ENCODE results near the gene MMP28.
A peak's percentile ranks its signal among the peaks of the same experiment; 100 is the strongest.

Gene MMP28

DNA sequence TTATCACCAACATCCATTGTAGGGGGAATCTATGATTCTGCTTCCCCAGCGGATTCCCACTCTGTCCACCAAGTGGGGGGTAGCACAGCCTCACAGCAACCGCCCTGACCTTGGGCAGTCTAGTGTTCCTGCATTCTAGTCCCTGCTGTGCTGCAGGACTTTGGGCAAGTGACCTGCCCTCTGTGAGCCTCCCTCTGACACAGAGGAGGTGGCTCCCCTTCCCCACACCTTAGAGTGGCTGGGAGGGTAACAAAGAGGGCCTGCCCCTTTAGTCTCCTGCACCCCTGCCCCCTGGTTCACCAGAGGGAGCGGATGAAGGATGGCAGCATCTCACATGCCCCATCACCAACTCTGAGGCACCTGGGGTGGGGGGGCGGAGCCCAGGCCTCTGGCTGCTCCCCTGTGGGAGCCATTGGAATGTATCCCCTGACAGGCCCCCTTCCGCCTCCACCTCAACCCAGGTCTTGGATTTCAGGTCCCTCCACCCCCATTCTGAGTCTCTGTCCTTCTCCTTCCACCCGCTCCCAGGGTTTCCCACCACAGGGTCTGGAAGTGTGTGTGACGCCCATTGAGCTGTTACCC, 52.5 kb downstream of the MMP28 start:
- no peak for DNase-seq

DNA sequence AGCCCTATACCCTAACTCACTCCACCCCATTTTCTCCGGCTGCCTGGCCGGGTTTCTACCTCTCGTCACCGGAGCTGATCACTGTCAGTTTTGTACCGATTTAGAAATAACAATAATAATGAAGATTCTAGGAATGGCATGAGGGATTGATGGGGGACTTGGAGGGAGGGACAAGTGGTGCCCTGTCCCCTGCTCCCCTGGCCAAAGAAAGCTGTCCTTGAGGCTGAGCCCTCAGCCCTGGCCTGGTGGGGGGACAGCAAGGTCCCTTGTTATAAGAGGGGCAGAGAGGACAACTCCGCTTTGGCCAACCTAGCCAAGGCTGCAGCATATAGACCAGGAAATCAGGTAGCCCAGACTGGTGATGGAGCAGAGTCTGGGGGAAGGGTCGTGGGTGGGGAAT, 52.9 kb downstream of the MMP28 start:
- DNase-seq, result no peak

- peak in 1 of 4 experiments; percentile 17 for DNase-seq
Observed at GRCh38 chr17:35740997-35741931, 54.2 kb downstream of the MMP28 start.

DNA sequence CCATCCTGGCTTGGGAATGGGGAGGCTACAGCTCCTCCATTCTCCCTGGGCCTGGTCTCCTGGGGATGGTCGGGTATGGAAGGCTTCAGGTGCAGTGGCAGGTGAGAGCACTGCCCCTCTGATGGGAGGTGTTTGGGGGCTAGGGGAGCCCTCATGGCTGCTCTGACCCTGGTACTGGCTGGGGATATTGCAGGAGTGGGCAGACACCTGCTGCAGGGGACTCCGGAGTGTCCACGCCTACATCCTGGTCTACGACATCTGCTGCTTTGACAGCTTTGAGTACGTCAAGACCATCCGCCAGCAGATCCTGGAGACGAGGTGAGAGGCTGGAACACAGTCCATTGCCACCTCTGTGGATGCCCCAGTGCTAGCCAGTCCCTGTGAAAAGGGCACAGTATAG, 55.2 kb downstream of the MMP28 start:
- no peak for DNase-seq

DNA sequence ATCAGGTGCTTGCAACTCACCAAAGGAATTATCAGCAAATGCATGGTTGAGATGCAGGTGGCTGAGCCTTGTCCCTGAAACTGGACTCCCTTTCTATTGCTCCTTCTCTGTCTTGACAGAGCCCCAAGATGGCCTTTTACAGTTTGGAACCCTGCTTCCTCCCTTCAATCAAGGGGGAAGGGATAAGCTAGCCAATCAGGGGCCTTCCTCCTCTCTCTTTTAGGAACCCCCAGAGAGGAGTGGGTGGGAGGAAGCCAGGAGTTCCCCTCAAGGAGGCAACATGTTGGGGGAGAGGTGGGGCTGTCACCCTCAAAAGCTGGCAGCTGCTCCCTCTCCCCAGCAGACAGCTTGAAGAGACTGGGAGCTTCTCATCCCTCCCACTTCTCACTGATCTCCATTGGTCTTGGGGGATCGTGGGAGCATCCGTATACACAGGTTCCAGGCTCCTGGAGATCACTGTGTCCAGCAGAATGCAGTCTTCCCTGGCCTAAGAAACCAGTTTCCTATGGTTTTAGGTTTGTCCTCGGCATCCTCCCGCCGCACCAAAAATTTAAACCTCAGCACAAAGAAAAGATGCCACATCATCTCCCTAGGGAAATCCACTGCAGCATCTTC, 56.8 kb downstream of the MMP28 start:
- no peak for DNase-seq

DNA sequence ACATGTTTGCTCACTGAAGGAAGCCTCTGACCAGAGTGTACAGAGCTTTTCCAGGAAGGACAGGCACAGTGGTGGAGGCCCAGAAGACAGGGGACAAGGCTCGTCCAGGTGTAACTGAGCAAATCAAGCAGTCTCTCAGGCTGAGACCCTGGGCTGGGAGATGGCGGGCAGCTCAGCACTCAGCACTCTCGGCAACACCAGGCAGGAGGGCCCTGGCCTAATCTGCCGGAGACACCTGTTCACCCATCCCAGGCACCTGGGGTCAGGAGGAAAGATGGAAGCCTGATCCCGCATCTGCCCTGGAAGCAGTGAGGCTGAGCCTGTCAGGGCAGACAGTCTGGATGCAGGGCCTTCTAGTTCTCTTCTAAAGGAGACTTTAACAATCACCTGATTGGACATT, 59.2 kb downstream of the MMP28 start:
- DNase-seq, result no peak

DNA sequence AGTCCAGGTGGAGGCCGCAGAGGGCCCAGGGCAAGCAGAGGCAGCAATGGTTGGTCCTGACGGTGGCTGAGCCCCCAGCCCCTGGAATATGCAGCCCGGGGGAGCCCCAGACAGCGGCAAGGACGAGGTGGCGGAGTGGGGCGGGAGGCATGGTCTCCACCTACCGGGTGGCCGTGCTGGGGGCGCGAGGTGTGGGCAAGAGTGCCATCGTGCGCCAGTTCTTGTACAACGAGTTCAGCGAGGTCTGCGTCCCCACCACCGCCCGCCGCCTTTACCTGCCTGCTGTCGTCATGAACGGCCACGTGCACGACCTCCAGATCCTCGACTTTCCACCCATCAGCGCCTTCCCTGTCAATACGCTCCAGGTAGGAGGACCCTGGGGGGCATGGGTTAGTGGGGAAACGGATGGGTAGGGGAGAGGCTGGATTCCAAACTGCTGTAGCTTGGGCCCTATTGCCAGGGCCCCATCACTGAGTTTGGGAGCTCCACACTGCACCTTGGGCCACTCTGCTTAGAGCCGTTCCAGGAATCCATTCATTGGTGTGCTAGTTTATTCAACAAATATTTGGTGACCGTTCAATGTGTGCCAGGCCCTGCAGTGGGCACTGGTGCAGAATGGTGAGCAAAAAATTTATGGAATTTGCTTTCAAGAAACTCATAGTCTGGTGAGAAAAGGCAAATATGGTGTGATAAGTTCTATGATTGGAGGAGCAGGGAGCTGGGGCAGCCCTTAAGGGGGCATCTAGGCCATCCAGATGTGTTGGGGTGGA, 60.2 kb downstream of the MMP28 start:
- no peak for DNase-seq

- DNase-seq, result no peak
Observed at GRCh38 chr17:35734396-35734795, 61.0 kb downstream of the MMP28 start.

DNA sequence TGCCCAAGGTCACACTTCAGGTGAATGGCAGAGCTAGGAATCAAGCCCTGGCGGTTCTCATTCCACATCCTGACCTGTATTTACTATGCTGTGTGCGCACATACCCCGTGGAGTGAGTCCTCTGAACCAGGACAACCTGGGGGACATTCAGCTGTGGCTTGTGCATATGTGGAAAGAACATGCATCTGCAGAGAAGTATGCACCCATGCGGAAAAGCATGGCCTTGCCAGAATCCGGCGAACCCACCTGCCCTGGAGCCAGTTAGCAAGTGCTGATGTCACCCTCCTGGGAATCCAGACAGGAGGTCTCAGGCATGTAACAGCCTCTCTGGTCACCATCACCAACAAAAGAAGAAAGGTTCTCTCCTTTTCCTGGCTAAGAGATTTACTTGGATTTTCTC, 62.1 kb downstream of the MMP28 start:
- DNase-seq, result no peak

GRCh38 chr17:35732806-35733136, 62.7 kb downstream of the MMP28 start:
- no peak for DNase-seq

DNA sequence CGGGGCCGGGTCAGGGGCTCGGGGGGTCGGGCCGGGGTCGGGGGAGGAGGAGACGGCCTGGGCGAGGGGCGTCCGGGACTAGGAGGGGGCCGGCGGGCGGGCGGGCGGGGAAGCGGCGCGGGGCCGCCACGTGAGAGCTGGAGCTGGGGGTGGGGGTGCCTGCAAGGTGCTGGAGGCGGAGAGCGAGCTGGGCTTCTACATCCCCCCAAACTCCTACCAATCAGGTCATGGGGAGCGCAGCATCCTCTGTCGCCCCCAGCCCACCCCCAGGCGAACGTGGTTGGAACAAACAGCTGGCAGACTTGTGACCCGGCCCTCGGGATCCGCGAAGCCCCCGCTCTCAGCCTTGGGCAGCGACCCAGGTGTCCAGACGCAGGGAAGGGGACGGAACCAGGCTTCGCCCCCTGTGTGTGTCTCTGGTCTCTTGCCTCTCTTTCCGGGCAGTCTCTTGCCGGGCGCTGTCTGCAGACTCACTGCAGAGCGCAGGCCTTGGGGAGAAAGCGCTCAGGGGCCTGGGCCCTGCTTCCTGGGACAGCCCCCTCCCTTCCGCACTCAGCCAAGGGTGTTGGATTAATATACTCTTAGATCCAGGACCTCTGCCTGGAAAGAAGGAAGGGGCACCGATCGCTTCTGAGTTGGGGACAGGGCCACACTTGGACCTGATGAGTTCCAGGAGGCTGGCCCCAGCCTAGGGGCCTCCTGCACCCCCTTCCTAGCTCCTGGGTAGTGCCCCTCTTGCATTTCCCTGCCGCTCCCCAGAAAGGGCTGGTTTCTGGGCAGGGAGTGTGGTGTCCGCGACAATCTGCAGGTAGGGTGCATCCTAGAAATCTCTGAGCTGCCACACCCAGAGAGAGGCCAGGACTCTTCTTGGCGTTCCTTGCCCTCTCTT, 63.3 kb downstream of the MMP28 start:
- DNase-seq, result no peak

- peak in 3 of 4 experiments; percentile 20 to 46 (median 31) for DNase-seq
Observed at GRCh38 chr17:35731239-35731916, 64.1 kb downstream of the MMP28 start, which contains the start of gene RASL10B. TSS of gene RASL10B (plus strand) at chr17:35731639. CDS start at chr17:35735185, 3,546 bp downstream.

GRCh38 chr17:35730400-35731005, 64.9 kb downstream of the MMP28 start:
- no peak for DNase-seq

- no peak for DNase-seq
Observed at GRCh38 chr17:35729405-35729833, 66.0 kb downstream of the MMP28 start.

DNA sequence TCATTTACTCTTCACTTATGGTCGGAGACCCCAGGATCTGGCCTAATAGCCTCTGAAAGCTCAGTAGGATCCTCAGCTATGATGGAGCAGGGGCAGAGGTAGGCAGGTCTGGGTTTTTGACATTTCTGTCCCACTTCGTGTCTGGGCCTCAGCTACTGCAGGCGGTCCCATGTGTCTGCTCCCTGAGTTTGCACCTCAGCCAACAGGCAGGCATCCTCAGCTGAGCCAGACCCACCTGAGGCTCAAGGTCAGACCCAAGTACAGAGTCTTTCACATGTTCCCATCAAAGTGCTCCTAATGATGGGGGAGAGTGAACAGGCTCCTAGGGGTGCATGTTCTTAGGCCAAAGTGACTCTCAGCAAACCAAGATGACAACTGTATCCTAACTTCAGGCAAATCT, 66.9 kb downstream of the MMP28 start:
- no peak for DNase-seq

DNA sequence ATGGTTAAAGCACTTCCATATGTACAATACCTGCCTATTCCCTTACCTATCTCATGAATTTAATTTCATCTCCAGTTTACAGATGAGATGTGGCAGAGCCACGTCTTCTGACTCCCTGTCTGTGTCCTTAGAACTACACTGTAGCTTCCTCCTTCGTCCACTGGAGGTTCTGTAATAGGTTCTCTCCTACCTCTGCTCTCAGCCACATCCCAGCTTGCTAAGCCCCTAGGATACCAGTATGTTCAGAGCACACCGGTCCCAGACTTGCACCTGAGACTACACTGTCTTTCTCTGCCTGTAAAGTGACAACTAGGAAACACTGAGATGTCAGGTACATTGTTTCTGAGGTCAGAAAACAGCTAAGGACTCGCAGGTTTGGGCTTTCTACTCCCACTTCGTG, 67.8 kb downstream of the MMP28 start:
- no peak for DNase-seq

DNA sequence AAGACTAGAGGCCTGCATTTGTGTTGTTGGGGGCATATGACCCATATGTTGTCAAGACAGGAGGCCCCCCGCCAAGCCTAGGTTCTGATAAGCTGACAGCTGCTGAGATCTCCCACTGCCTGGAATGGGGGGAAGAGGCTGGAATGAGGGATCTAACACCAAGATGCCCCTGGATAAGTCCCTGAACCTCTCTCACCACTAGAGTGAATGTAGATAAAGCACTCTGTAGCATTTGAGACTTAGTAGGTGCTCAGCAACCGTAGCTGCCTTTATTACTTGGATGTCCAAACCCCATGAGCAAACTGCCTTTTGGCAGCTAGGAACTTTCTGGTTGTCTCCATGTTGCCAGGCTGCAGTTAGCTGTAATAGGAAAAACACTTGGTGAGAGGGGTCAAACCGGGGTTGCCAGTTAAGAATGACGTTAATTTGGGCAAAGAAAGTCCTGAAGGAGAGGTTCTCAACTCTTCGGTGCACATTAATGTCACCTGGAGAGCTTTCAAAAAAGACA, 68.4 kb downstream of the MMP28 start:
- DNase-seq, result no peak

GRCh38 chr17:35726127-35726952, 69.1 kb downstream of the MMP28 start:
- DNase-seq, result no peak

- no peak for DNase-seq
Observed at GRCh38 chr17:35725802-35726126, 69.7 kb downstream of the MMP28 start.

- no peak for DNase-seq
Observed at GRCh38 chr17:35725058-35725457, 70.4 kb downstream of the MMP28 start.
